HCT116 (cell line): ENCODE measurements around the gene ZNF862. TPM values are rescaled to one million over a fixed set of nuclear protein-coding genes. Genes with fewer than 3 reads are reported as not detected.

Experiments
- ATAC-seq: fragments of 200-7000 bp; cut with Tn5 transposase; 2 replicates; pipeline ENCODE4 v1.9.1; 2020; ENCODE audit warnings: mild to moderate bottlenecking, moderate library complexity
- BruUV-seq: library from RNA; stranded (reverse); fragments of 400-500 nt; replicated peaks from 2 replicates; lab custom pipeline; 2021; lab: Mats Ljungman, UMichigan
- CTCF ChIA-PET: fragments of 300-600 bp; sonication (Branson Sonifier 250); formaldehyde crosslinking; loops from one replicate; lab custom pipeline; 2021; ENCODE audit warnings: antibody characterized with exemption; lab: Charles Lee
- POLR2A ChIA-PET: fragments of 300-600, 350-600 bp; sonication (Branson Sonifier 250); formaldehyde crosslinking; loops from one replicate; lab custom pipeline; 2021; ENCODE audit warnings: antibody characterized with exemption; lab: Charles Lee
- RAD21 ChIA-PET, 2 experiments: fragments of 300-600 bp; sonication (Branson Sonifier 250); formaldehyde crosslinking; loops; one replicate each; lab custom pipeline; 2023; ENCODE audit warnings: low total read pairs in 2 of 2; ENCODE audit not compliant: uncharacterized antibody in 2 of 2, unreplicated experiment in 2 of 2, low non-redundant PET in 1 of 2; lab: Charles Lee
- DNase-seq: peaks from one replicate; pipeline ENCODE4 v3.0.0-alpha.2; 2010; ENCODE audit warnings: low read depth, low spot score
- H2AFZ ChIP-seq: fragments of 200-600 bp; shearing (Covaris generic), sonication (generic); 2 replicates; pipeline ENCODE4 v1.6.1; 2017; ENCODE audit warnings: low read depth, mixed run types, mixed read lengths, antibody characterized with exemption, low read length; ENCODE audit not compliant: poor library complexity, severe bottlenecking
- H3K27ac ChIP-seq: 2 replicates; pipeline ENCODE4 v1.5.1; 2012; ENCODE audit warnings: low read depth, low read length
- H3K27me3 ChIP-seq: fragments of 200-600 bp; sonication (generic); 2 replicates; pipeline ENCODE4 v1.6.1; 2016; ENCODE audit warnings: mixed run types, low read length, mixed read lengths; ENCODE audit not compliant: insufficient read depth
- H3K36me3 ChIP-seq, 2 experiments: fragments of 200-500 bp in 1 of 2; fragments of 200-600 bp in 1 of 2; sonication (Bioruptor generic) in 1 of 2; sonication (generic) in 1 of 2; 2 replicates each; pipeline versions ENCODE4 v1.5.1 to v1.6.1; 2014 to 2016; ENCODE audit warnings: low read length in 2 of 2, inconsistent platforms in 1 of 2, mixed read lengths in 1 of 2, mixed run types in 1 of 2; ENCODE audit not compliant: insufficient read depth in 2 of 2, control insufficient read depth in 1 of 2
- H3K4me1 ChIP-seq, 2 experiments: fragments of 200-600 bp in 1 of 2; sonication (generic) in 1 of 2; 2 replicates each; pipeline versions ENCODE4 v1.5.1 to v1.6.1; 2012 to 2017; ENCODE audit warnings: low read length in 2 of 2, inconsistent platforms in 1 of 2, mild to moderate bottlenecking in 1 of 2, mixed read lengths in 1 of 2, mixed run types in 1 of 2, moderate library complexity in 1 of 2; ENCODE audit not compliant: insufficient read depth in 2 of 2, control insufficient read depth in 1 of 2
- H3K4me2 ChIP-seq: fragments of 200-600 bp; sonication (generic); 2 replicates; pipeline ENCODE4 v1.6.1; 2017; ENCODE audit warnings: mixed run types, low read length, mixed read lengths
- H3K4me3 ChIP-seq, 2 experiments: fragments of 200-600 bp in 1 of 2; sonication (generic) in 1 of 2; replicated peaks in 1 of 2; 2 replicates each; pipeline ENCODE4 v1.5.1; 2011 to 2016; ENCODE audit warnings: low read length in 2 of 2, control low read depth in 1 of 2, low read depth in 1 of 2, mild to moderate bottlenecking in 1 of 2, mixed read lengths in 1 of 2, mixed run types in 1 of 2
- H3K79me2 ChIP-seq: fragments of 200-600 bp; sonication (generic); 2 replicates; pipeline ENCODE4 v1.6.1; 2017; ENCODE audit warnings: mild to moderate bottlenecking, mixed run types, low read length, moderate library complexity, mixed read lengths; ENCODE audit not compliant: insufficient read depth
- H3K9ac ChIP-seq: fragments of 200-600 bp; sonication (generic); 2 replicates; pipeline ENCODE4 v1.6.1; 2016; ENCODE audit warnings: low read length, mixed read lengths
- H3K9me2 ChIP-seq: fragments of 200-600 bp; sonication (generic), shearing (Covaris generic); 2 replicates; pipeline ENCODE4 v1.6.1; 2017; ENCODE audit warnings: mixed run types, mild to moderate bottlenecking, moderate library complexity; ENCODE audit not compliant: insufficient read depth
- H3K9me3 ChIP-seq, 2 experiments: fragments of 200-500 bp in 1 of 2; fragments of 200-600 bp in 1 of 2; sonication (Bioruptor generic) in 1 of 2; sonication (generic) in 1 of 2; 2 replicates each; pipeline ENCODE4 v1.6.1; 2014 to 2017; ENCODE audit warnings: low read length in 2 of 2, mixed read lengths in 2 of 2, inconsistent platforms in 1 of 2, low read depth in 1 of 2, mild to moderate bottlenecking in 1 of 2, mixed run types in 1 of 2, moderate library complexity in 1 of 2; ENCODE audit not compliant: control insufficient read depth in 1 of 2, insufficient read depth in 1 of 2
- H4K20me1 ChIP-seq: fragments of 200-600 bp; sonication (generic), shearing (Covaris generic); 2 replicates; pipeline ENCODE4 v1.6.1; 2017; ENCODE audit warnings: mixed run types, mild to moderate bottlenecking, moderate library complexity; ENCODE audit not compliant: insufficient read depth
- CBX3 ChIP-seq: IDR thresholded peaks from 2 replicates; pipeline ENCODE4 v1.6.1; 2012; ENCODE audit warnings: low read depth
- CEBPB ChIP-seq: IDR thresholded peaks from 2 replicates; pipeline ENCODE4 v1.6.1; 2012; ENCODE audit warnings: low read depth
- EGR1 ChIP-seq: IDR thresholded peaks from 2 replicates; pipeline ENCODE4 v1.6.1; 2012; ENCODE audit warnings: low read depth
- ELF1 ChIP-seq: IDR thresholded peaks from 2 replicates; pipeline ENCODE4 v1.6.1; 2012; ENCODE audit warnings: low read depth, borderline replicate concordance
- EZH2 ChIP-seq: fragments of 200-600 bp; sonication (generic); IDR thresholded peaks from 2 replicates; pipeline ENCODE4 v1.6.1; 2017; ENCODE audit warnings: antibody characterized with exemption, mixed run types
- EZH2phosphoT487 ChIP-seq: fragments of 200-600 bp; IDR thresholded peaks from 2 replicates; pipeline ENCODE4 v1.6.1; 2018; ENCODE audit warnings: antibody characterized with exemption, borderline replicate concordance
- FOSL1 ChIP-seq: IDR thresholded peaks from 2 replicates; pipeline ENCODE4 v1.6.1; 2012; ENCODE audit warnings: low read depth
- POLR2AphosphoS5 ChIP-seq: IDR thresholded peaks from 2 replicates; pipeline ENCODE4 v1.6.1; 2011; ENCODE audit warnings: mild to moderate bottlenecking, low read depth, low read length, moderate library complexity
- RAD21 ChIP-seq: IDR thresholded peaks from 2 replicates; pipeline ENCODE4 v1.6.1; 2012; ENCODE audit warnings: low read depth, mild to moderate bottlenecking
- SIN3A ChIP-seq: IDR thresholded peaks from 2 replicates; pipeline ENCODE4 v1.6.1; 2012; ENCODE audit warnings: low read depth
- SRF ChIP-seq: IDR thresholded peaks from 2 replicates; pipeline ENCODE4 v1.6.1; 2012; ENCODE audit warnings: low read depth
- TCF7L2 ChIP-seq: IDR thresholded peaks from 2 replicates; pipeline ENCODE4 v1.7.0; 2011; ENCODE audit warnings: borderline replicate concordance, inconsistent platforms; ENCODE audit not compliant: insufficient read depth, insufficient read length; ENCODE audit errors: extremely low read depth
- YY1 ChIP-seq: IDR thresholded peaks from 2 replicates; pipeline ENCODE4 v1.6.1; 2011; ENCODE audit warnings: low read length, low read depth, moderate library complexity, mild to moderate bottlenecking; ENCODE audit not compliant: insufficient replicate concordance; ENCODE audit errors: extremely low read depth
- ZFX ChIP-seq: fragments of 450-650 bp; IDR thresholded peaks from 2 replicates; pipeline ENCODE4 v1.6.1; 2017
- ZNF274 ChIP-seq: fragments of 200-500 bp; sonication (Bioruptor generic); IDR thresholded peaks from 2 replicates; pipeline ENCODE4 v1.6.1; 2014; ENCODE audit warnings: mild to moderate bottlenecking, low read depth, low read length, inconsistent platforms
- intact Hi-C: fragments of 100-400 bp; cut with micrococcal nuclease; formaldehyde crosslinking; loops from 2 replicates; pipeline ENCODE4 v1.10.0; 2022
- total RNA-seq: library from RNA; stranded (reverse); gene quantifications from one replicate; pipeline ENCODE4 v1.2.1, GENCODE V29; 2021; ENCODE audit not compliant: unreplicated experiment
- TF ChIP-seq, protein P1 (sequence below): IDR thresholded peaks from 2 replicates; pipeline ENCODE4 v1.6.1; 2012
- TF ChIP-seq, protein P2 (sequence below): IDR thresholded peaks from 2 replicates; pipeline ENCODE4 v1.6.1; 2012
- TF ChIP-seq, protein P3 (sequence below): IDR thresholded peaks from 2 replicates; pipeline ENCODE4 v1.6.1; 2011; ENCODE audit warnings: mild to moderate bottlenecking, low read length, moderate library complexity; ENCODE audit not compliant: insufficient replicate concordance; ENCODE audit errors: extremely low read depth
- TF ChIP-seq, protein P4 (sequence below), 3 experiments: fragments of 200-600 bp in 1 of 3; sonication (generic) in 1 of 3; IDR thresholded peaks in 2 of 3; conservative IDR thresholded peaks in 1 of 3; 2 replicates each; pipeline ENCODE4 v1.5.1; 2012 to 2017; ENCODE audit warnings: low read depth in 2 of 3, low read length in 2 of 3, antibody characterized with exemption in 1 of 3, borderline replicate concordance in 1 of 3, control low read depth in 1 of 3, mild to moderate bottlenecking in 1 of 3, mixed read lengths in 1 of 3, mixed run types in 1 of 3, moderate library complexity in 1 of 3; ENCODE audit not compliant: insufficient read depth in 1 of 3
- TF ChIP-seq, protein P5 (sequence below): IDR thresholded peaks from 2 replicates; pipeline ENCODE4 v1.6.1; 2012; ENCODE audit warnings: low read depth

The ZNF862 gene
- total RNA-seq, 1 experiment from 2014 or later: 8.5 TPM

DNA sequence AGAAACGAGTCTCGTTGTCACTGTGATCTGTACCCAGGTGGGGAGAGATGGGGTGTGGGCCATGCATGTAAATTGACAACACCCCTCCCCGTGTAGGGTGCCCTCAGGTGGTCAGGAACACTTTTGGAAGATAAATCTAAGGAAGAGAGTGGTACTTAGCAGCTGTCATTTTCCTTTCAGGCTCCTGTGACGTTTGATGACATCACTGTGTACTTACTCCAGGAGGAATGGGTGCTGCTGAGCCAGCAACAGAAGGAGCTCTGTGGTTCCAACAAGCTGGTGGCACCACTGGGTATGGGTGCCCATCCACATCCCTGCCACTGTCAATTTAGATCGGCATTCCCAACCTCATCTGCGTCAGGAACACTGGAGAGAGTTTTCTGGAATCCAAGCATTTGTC is 6.3 kb downstream of the ZNF862 start:
- H3K9ac ChIP-seq: no peak overlapping the region
- DNase-seq (no peak), ATAC-seq (no peak)
- peaks cover 2% of the 10 kb centered on the region; the same call in 1 of the 2 replicates for H3K79me2 ChIP-seq
- H3K9me3 ChIP-seq: no peaks in the 10 kb centered on the region
- no peaks in the 10 kb centered on the region for H3K9me2 ChIP-seq
- POLR2A ChIA-PET: interaction anchor here (0.7 kb wide), 1 partner anchor 28 kb away, joined by 3 read pairs; no protein-coding TSS in a partner anchor
- H3K36me3 ChIP-seq: no peaks in the 10 kb centered on the region
- TF ChIP-seq, protein P1, sequence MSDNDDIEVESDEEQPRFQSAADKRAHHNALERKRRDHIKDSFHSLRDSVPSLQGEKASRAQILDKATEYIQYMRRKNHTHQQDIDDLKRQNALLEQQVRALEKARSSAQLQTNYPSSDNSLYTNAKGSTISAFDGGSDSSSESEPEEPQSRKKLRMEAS: no peak
- no peak for TF ChIP-seq CBX3
- TF ChIP-seq EGR1: no peak
- TF ChIP-seq POLR2AphosphoS5: no peak
- no peak for TF ChIP-seq RAD21
- no peak for TF ChIP-seq FOSL1
- no peak for TF ChIP-seq SRF
- no peak for TF ChIP-seq ELF1
- no peak for TF ChIP-seq ZFX
- no peak for TF ChIP-seq YY1
- TF ChIP-seq, protein P2, sequence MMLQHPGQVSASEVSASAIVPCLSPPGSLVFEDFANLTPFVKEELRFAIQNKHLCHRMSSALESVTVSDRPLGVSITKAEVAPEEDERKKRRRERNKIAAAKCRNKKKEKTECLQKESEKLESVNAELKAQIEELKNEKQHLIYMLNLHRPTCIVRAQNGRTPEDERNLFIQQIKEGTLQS: no peak
- TF ChIP-seq EZH2phosphoT487: no peak
- TF ChIP-seq, protein P3, sequence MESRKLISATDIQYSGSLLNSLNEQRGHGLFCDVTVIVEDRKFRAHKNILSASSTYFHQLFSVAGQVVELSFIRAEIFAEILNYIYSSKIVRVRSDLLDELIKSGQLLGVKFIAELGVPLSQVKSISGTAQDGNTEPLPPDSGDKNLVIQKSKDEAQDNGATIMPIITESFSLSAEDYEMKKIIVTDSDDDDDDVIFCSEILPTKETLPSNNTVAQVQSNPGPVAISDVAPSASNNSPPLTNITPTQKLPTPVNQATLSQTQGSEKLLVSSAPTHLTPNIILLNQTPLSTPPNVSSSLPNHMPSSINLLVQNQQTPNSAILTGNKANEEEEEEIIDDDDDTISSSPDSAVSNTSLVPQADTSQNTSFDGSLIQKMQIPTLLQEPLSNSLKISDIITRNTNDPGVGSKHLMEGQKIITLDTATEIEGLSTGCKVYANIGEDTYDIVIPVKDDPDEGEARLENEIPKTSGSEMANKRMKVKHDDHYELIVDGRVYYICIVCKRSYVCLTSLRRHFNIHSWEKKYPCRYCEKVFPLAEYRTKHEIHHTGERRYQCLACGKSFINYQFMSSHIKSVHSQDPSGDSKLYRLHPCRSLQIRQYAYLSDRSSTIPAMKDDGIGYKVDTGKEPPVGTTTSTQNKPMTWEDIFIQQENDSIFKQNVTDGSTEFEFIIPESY: no peak
- TF ChIP-seq, protein P4, sequence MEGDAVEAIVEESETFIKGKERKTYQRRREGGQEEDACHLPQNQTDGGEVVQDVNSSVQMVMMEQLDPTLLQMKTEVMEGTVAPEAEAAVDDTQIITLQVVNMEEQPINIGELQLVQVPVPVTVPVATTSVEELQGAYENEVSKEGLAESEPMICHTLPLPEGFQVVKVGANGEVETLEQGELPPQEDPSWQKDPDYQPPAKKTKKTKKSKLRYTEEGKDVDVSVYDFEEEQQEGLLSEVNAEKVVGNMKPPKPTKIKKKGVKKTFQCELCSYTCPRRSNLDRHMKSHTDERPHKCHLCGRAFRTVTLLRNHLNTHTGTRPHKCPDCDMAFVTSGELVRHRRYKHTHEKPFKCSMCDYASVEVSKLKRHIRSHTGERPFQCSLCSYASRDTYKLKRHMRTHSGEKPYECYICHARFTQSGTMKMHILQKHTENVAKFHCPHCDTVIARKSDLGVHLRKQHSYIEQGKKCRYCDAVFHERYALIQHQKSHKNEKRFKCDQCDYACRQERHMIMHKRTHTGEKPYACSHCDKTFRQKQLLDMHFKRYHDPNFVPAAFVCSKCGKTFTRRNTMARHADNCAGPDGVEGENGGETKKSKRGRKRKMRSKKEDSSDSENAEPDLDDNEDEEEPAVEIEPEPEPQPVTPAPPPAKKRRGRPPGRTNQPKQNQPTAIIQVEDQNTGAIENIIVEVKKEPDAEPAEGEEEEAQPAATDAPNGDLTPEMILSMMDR (IDR thresholded peaks at IDR 0.05 in 2 of 3, conservative IDR thresholded peaks at IDR 0.05 in 1 of 3; ENCODE audit: borderline replicate concordance in 1 of 3, insufficient read depth in 1 of 3, low read depth in 2 of 3, low read length in 2 of 3): no peak
- TF ChIP-seq, protein P5, sequence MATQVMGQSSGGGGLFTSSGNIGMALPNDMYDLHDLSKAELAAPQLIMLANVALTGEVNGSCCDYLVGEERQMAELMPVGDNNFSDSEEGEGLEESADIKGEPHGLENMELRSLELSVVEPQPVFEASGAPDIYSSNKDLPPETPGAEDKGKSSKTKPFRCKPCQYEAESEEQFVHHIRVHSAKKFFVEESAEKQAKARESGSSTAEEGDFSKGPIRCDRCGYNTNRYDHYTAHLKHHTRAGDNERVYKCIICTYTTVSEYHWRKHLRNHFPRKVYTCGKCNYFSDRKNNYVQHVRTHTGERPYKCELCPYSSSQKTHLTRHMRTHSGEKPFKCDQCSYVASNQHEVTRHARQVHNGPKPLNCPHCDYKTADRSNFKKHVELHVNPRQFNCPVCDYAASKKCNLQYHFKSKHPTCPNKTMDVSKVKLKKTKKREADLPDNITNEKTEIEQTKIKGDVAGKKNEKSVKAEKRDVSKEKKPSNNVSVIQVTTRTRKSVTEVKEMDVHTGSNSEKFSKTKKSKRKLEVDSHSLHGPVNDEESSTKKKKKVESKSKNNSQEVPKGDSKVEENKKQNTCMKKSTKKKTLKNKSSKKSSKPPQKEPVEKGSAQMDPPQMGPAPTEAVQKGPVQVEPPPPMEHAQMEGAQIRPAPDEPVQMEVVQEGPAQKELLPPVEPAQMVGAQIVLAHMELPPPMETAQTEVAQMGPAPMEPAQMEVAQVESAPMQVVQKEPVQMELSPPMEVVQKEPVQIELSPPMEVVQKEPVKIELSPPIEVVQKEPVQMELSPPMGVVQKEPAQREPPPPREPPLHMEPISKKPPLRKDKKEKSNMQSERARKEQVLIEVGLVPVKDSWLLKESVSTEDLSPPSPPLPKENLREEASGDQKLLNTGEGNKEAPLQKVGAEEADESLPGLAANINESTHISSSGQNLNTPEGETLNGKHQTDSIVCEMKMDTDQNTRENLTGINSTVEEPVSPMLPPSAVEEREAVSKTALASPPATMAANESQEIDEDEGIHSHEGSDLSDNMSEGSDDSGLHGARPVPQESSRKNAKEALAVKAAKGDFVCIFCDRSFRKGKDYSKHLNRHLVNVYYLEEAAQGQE: no peak
- TF ChIP-seq CEBPB: no peak
- no peak for TF ChIP-seq EZH2
- no peak for TF ChIP-seq SIN3A
- no peak for TF ChIP-seq ZNF274
- no peak for TF ChIP-seq TCF7L2
- RAD21 ChIA-PET: no interaction called here
- H2AFZ ChIP-seq: no peak overlapping the region
- intact Hi-C loops: no loop called here
- BruUV-seq: no TSS peak
- H3K27me3 ChIP-seq: no peaks in the 10 kb centered on the region
- H4K20me1 ChIP-seq: no peaks in the 10 kb centered on the region
- H3K27ac ChIP-seq: no peak overlapping the region
- H3K4me1 ChIP-seq: peaks cover 3 to 4% of the 10 kb centered on the region in 2 experiments; a peak in 3 of 4 replicates
- H3K4me3 ChIP-seq: no peak overlapping the region
- CTCF ChIA-PET: no interaction called here
- H3K4me2 ChIP-seq: no peak overlapping the region
